T-helper 1 cell treated with Interleukin-12 subunit alpha and Interleukin-12 subunit beta and Interleukin-4 antibody, amounts not matched to agents 30 ng/mL and 1 ng/mL, for 36 hours (primary cell): Measurements from ENCODE around the gene MRPS2. TPM values are rescaled to one million over a fixed set of nuclear protein-coding genes. Genes with fewer than 3 reads are reported as not detected.
"Not testable (repeated sequence)": the region's sequence is repeated elsewhere in the genome, so short reads cannot be mapped to it uniquely, and the experiment has no call there.

Experiments
- intact Hi-C: fragments of 100-400 bp; cut with micrococcal nuclease; formaldehyde crosslinking; loops from one replicate; pipeline ENCODE4 v1.15.1; 2024
- total RNA-seq: library from RNA; stranded (reverse); gene quantifications from 2 replicates; pipeline ENCODE4 v1.2.3, GENCODE V29; 2022

The MRPS2 gene
- 31.9 and 37.0 TPM in 2 replicates for total RNA-seq

- intact Hi-C loops: loop anchor here (2.0 to 10.0 kb wide), 3 partner anchors 32 to 1432 kb away; partner anchors contain the start of genes BRD3 and WDR5
Observed at GRCh38 chr9:135500525-135501260, at the start of gene MRPS2. Gene MRPS2, plus strand, starts transcription at chr9:135500682. Its CDS starts 29 bp downstream, at chr9:135500711.

- intact Hi-C loops: no loop called here
Observed at GRCh38 chr9:135450956-135451355, 49.5 kb upstream of the MRPS2 start.

- intact Hi-C loops: not testable (repeated sequence)
Observed at GRCh38 chr9:135451909-135452308, 48.6 kb upstream of the MRPS2 start.

- intact Hi-C loops: no loop called here
Observed at GRCh38 chr9:135454737-135455136, 45.7 kb upstream of the MRPS2 start.

GRCh38 chr9:135455401-135456030 is 45.0 kb upstream of the MRPS2 start:
- intact Hi-C loops: no loop called here

GRCh38 chr9:135456436-135457104 is 43.9 kb upstream of the MRPS2 start:
- intact Hi-C loops: no loop called here

- intact Hi-C loops: not testable (repeated sequence)
Observed at GRCh38 chr9:135458478-135458877, 42.0 kb upstream of the MRPS2 start.

- intact Hi-C loops: no loop called here
Observed at GRCh38 chr9:135461936-135462335, 38.5 kb upstream of the MRPS2 start.

- intact Hi-C loops: no loop called here
Observed at GRCh38 chr9:135463140-135463539, 37.3 kb upstream of the MRPS2 start.

- intact Hi-C loops: no loop called here
Observed at GRCh38 chr9:135464181-135464580, 36.3 kb upstream of the MRPS2 start.

- intact Hi-C loops: loop anchor here (2.0 kb wide), 1 partner anchor 32 kb away; the partner anchor contains the start of gene MRPS2
Observed at GRCh38 chr9:135468854-135469521, 31.5 kb upstream of the MRPS2 start.

GRCh38 chr9:135471791-135472640 is 28.5 kb upstream of the MRPS2 start:
- intact Hi-C loops: no loop called here

GRCh38 chr9:135473972-135474543 is 26.4 kb upstream of the MRPS2 start:
- intact Hi-C loops: no loop called here

GRCh38 chr9:135474915-135475314 is 25.6 kb upstream of the MRPS2 start:
- intact Hi-C loops: no loop called here

GRCh38 chr9:135476561-135477355 is 23.7 kb upstream of the MRPS2 start:
- intact Hi-C loops: no loop called here

GRCh38 chr9:135478191-135478590 is 22.3 kb upstream of the MRPS2 start:
- intact Hi-C loops: no loop called here

GRCh38 chr9:135478829-135479468 is 21.5 kb upstream of the MRPS2 start:
- intact Hi-C loops: no loop called here

GRCh38 chr9:135479469-135480052 is 20.9 kb upstream of the MRPS2 start, which contains the start of gene PPP1R26:
Gene PPP1R26, plus strand, starts transcription at chr9:135479782. Its CDS starts 4,729 bp downstream, at chr9:135484511.
- intact Hi-C loops: no loop called here
